HFF-Myc (cell line): ENCODE results near the gene RAX2.

Source experiments
- DNase-seq: peaks from one replicate; pipeline ENCODE4 v3.0.0-alpha.2; 2011; ENCODE audit warnings: low read depth; ENCODE audit errors: extremely low read depth
- H3K4me3 ChIP-seq: replicated peaks from 2 replicates; pipeline ENCODE4 v1.5.1; 2011; ENCODE audit warnings: low read depth, mild to moderate bottlenecking, control low read depth, low read length
- TF ChIP-seq, protein P1 (sequence below): IDR thresholded peaks from 2 replicates; pipeline ENCODE4 v1.5.1; 2012; ENCODE audit warnings: mild to moderate bottlenecking, low read depth, low read length, control low read depth; ENCODE audit errors: missing control alignments

The RAX2 gene

DNA sequence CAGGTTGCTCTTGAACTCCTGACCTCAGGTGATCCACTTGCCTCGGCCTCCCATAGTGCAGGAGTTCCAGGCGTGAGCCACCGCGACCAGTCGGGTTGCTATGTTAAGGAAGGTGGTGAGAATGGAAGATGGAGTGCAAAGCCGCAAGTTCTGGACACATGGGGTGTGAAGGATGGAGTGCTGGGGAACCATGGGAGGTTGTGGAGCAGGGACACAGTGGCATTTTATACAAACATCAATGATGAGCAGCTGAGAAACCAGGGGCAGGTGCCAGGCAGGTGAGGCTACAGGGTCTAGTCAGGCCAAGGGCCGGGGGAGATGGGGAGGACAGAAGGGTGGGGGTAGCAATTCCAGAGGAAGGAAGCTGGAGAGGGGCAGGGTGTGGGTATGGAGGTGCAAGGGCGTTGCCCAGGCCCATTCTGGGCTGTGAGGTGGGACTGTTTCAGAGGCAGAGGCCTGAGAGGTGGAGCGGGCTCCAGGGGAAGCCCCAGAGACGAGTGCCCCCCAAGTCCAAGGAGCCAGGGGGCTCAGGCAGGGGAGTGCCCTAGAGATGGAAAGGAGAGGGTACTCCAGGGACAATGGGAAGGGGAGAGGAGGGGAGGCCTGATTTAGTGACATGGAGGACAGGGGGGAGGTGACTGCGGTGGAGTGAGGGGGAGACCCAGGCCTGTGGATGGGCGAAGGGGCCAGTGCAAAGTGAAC is 1.9 kb upstream of the RAX2 start:
- TF ChIP-seq, protein P1, sequence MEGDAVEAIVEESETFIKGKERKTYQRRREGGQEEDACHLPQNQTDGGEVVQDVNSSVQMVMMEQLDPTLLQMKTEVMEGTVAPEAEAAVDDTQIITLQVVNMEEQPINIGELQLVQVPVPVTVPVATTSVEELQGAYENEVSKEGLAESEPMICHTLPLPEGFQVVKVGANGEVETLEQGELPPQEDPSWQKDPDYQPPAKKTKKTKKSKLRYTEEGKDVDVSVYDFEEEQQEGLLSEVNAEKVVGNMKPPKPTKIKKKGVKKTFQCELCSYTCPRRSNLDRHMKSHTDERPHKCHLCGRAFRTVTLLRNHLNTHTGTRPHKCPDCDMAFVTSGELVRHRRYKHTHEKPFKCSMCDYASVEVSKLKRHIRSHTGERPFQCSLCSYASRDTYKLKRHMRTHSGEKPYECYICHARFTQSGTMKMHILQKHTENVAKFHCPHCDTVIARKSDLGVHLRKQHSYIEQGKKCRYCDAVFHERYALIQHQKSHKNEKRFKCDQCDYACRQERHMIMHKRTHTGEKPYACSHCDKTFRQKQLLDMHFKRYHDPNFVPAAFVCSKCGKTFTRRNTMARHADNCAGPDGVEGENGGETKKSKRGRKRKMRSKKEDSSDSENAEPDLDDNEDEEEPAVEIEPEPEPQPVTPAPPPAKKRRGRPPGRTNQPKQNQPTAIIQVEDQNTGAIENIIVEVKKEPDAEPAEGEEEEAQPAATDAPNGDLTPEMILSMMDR, result no peak
- no peak for DNase-seq
- H3K4me3 ChIP-seq, result no peak overlapping the region

DNA sequence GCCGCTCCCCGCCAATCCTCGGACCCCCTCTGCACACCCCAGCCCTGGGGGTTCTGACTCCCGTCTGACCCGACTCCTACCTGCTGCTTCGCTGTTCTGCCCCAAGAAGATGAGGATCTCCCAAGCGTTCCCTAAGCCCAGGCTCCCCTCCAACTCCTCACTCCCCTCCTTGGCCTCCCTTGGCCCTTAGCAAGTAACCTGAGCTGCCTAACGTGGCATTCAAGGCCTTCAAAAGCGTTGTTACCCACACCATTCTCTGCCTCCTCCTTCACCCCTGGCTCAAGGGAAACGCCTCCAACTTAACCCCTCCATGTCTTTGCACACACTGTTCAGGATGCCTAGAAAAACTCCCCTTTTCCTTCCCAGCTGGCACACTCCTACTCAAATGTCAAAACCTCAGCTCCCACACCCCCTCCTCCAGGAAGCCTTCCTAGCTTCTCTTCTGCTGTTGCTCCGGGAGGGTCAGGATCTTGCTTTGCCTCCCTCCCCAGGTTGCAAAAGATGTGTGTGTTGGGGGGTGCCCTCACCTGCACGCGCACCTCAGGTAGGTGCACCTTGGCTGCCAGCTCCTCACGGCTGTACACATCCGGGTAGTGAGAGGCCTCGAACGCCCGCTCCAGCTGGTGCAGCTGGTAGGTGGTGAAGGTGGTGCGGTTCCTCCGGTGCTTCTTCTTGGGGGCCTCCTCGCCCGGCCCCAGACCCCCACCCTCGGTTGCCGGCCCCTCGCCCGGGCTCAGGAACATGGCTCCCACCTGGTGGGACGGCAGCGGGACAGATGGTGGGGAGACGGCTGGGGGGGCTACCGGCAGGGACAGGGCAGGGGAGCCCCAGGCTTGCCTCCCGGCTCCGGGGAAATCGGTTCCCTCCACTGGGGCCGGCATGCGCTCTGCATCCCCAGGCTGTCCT is 775 bp downstream of the RAX2 start:
- no peak overlapping the region for H3K4me3 ChIP-seq
- no peak for DNase-seq
- TF ChIP-seq, protein P1, result no peak

- TF ChIP-seq, protein P1, result no peak
- no peak for DNase-seq
- H3K4me3 ChIP-seq, result no peak overlapping the region
Observed at GRCh38 chr19:3770136-3770999, 1.7 kb downstream of the RAX2 start.

GRCh38 chr19:3769494-3769893 is 2.5 kb downstream of the RAX2 start:
- H3K4me3 ChIP-seq, result no peak overlapping the region
- DNase-seq, result no peak
- TF ChIP-seq, protein P1, result no peak

GRCh38 chr19:3768748-3769099 is 3.3 kb downstream of the RAX2 start:
- TF ChIP-seq, protein P1, result no peak
- no peak overlapping the region for H3K4me3 ChIP-seq
- DNase-seq, result no peak

DNA sequence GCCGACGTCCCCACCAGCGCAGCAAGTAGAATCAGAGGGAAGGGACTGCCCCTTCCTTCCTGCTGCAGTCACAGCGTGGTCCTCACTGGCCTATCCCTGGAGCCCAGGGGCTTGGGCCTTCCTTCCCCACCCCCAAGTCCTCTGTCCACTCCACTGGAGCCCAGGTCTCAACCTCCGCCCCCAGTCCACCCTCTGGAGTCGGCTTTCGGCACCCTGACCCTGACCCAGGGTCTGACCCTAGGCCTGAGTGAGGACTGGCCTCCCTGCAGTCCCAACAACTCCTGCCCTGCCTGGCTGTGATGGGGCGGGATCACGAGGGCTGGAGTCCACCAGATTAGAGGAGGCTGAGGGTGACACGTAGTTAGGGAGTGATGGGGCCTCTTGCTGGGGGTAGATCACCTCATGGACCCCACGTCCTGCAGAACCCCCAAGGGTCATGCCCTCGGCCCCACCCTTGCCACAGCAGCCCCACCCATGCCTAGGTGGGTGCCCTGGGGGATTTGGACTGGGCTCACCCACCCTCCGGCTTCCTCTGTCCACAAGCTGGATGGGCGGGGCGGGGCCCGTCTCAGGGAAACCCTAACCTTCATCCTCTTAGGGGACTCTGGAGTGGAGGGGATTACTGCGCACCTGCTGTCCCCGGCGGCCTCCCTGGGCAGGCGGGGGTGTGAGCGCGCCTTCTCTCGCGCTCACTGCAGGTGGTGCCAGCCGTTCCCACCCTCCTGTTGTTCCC is 3.8 kb downstream of the RAX2 start:
- TF ChIP-seq, protein P1, result no peak
- no peak for DNase-seq
- no peak overlapping the region for H3K4me3 ChIP-seq
